NT2/D1 (cell line): ENCODE data around the gene APCDD1.

ENCODE experiments used
- YY1 ChIP-seq: IDR thresholded peaks from 2 replicates; pipeline ENCODE4 v1.6.1; 2011; ENCODE audit not compliant: insufficient read length, insufficient read depth
- ZNF274 ChIP-seq: IDR thresholded peaks from 2 replicates; pipeline ENCODE4 v1.6.1; 2011; ENCODE audit warnings: mild to moderate bottlenecking, low read depth, low read length

- TF ChIP-seq ZNF274 (no peak), YY1 (no peak)
These were observed 70.9 kb downstream of the APCDD1 start for GRCh38 chr18:10525371-10525691.
